ENCODE measurements around the gene IFIT1. TPM values are rescaled to one million over a fixed set of nuclear protein-coding genes. Genes with fewer than 3 reads are reported as not detected.
"Not testable (repeated sequence)": the region's sequence is repeated elsewhere in the genome, so short reads cannot be mapped to it uniquely, and the experiment has no call there.

The IFIT1 gene
- total RNA-seq, 2 experiments from 2014 or later = 5.9 to 6.0 TPM

DNA sequence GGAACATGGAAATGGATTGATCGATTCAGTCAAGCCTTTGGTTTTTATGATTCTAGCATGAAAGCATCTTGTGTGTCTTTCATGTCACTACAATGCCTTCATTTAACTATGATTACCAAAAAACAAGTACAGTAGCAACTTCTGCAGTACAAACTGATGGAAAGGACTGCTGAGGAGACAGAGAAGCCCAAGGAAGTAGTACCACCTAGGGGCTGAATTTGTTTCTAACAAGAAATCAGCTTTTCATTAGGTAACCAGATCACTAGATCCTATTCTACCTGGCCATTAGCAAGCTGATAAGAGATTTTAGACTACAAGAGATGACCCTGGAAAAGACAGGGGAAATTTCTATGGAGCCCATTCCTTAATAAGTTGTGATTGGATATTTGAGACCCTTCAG lies 3.2 kb upstream of the IFIT1 start:
- intact Hi-C loops (cut with micrococcal nuclease) = loop anchor here (1.0 kb wide), 1 partner anchor 172 kb away; no protein-coding TSS in a partner anchor
- no peak for DNase-seq
- CTCF ChIA-PET = interaction anchor here (0.6 to 1.5 kb wide), 9 partner anchors 11 to 305 kb away, joined by 3 to 9 read pairs (median 3); partner anchors contain the start of genes IFIT5 and LIPA
- Mint-ChIP-seq H3K9me3 (no peaks in the 10 kb centered on the region), H3K4me1 (ENCODE audit: low read depth) (peaks cover 19% of the 10 kb centered on the region), H3K27me3 (ENCODE audit: low read depth) (no peaks in the 10 kb centered on the region), H3K36me3 (ENCODE audit: low read depth) (no peaks in the 10 kb centered on the region), H3K27ac (no peak overlapping the region), H3K4me3 (no peak overlapping the region)

- Mint-ChIP-seq H3K9me3 (no peaks in the 10 kb centered on the region), H3K27me3 (ENCODE audit: low read depth) (no peaks in the 10 kb centered on the region), H3K36me3 (ENCODE audit: low read depth) (no peaks in the 10 kb centered on the region), H3K4me1 (ENCODE audit: low read depth) (peaks cover 27% of the 10 kb centered on the region), H3K27ac (no peak overlapping the region), H3K4me3 (no peak overlapping the region)
- CTCF ChIA-PET = interaction anchor here (2.6 kb wide), 1 partner anchor 21 kb away, joined by 8 read pairs; no protein-coding TSS in a partner anchor
- no peak for DNase-seq
- intact Hi-C loops (cut with micrococcal nuclease) = loop anchor here (2.0 kb wide), 1 partner anchor 22 kb away; no protein-coding TSS in a partner anchor
Observed at GRCh38 chr10:89390476-89391225, 1.8 kb upstream of the IFIT1 start.

DNA sequence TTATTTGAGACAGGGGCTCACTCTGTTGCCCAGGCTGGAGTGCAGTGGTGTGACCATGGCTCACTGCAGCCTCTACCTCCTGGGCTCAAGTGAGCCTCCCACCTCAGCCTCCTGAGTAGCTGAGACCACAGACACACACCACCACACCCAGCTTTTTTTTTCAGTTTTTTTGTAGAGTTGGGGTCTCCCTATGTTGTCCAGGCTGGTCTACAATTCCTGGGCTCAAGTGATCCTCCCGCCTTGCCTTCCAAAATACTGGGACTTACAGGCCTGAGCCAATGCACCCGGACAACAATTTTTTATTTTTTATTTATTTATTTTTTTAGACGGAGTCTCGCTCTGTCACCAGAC lies 1.2 kb upstream of the IFIT1 start:
- not testable (repeated sequence) for H3K4me3 Mint-ChIP-seq; H3K36me3 Mint-ChIP-seq (ENCODE audit: low read depth); H3K27ac Mint-ChIP-seq; DNase-seq; H3K27me3 Mint-ChIP-seq (ENCODE audit: low read depth); H3K9me3 Mint-ChIP-seq
- intact Hi-C loops (cut with micrococcal nuclease) = loop anchor here (2.0 kb wide), 1 partner anchor 22 kb away; no protein-coding TSS in a partner anchor
- H3K4me1 Mint-ChIP-seq (ENCODE audit: low read depth) = peaks cover 28% of the 10 kb centered on the region
- CTCF ChIA-PET = interaction anchor here (0.6 to 2.6 kb wide), 2 partner anchors 22 to 512 kb away, joined by 3 to 8 read pairs; no protein-coding TSS in a partner anchor

DNA sequence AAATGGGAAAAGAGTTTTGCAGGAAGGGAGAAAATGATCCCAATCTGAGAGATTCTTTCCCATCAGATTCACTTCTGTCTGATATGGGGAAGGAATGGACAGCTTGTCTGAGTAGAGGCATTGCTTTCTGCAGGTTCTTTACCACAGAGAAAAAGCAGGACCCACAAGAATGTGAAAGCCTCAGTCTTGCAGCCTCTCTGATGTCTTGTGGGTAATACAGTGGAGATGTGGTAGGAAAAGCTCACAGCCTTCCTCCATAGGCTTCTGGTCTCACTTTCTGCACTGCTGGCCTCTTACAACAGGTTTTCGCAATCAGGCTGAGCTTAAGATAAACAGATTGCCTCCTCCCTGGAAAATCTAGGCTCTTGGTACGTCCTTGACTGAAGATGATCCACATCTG lies 551 bp downstream of the IFIT1 start:
- CTCF ChIA-PET = interaction anchor here (0.5 to 2.6 kb wide), 10 partner anchors 9 to 263 kb away, joined by 3 to 8 read pairs (median 4); partner anchors contain the start of gene IFIT5
- no peak for DNase-seq
- no peaks in the 10 kb centered on the region for H3K36me3 Mint-ChIP-seq (ENCODE audit: low read depth)
- H3K9me3 Mint-ChIP-seq = no peaks in the 10 kb centered on the region
- intact Hi-C loops (cut with micrococcal nuclease) = loop anchor here (1.0 kb wide), 2 partner anchors 21 to 171 kb away; partner anchors contain the start of gene IFIT5
- H3K27ac Mint-ChIP-seq = no peak overlapping the region
- H3K4me1 Mint-ChIP-seq (ENCODE audit: low read depth) = peaks cover 30% of the 10 kb centered on the region
- H3K4me3 Mint-ChIP-seq = peak overlapping the region; percentile 73
- no peaks in the 10 kb centered on the region for H3K27me3 Mint-ChIP-seq (ENCODE audit: low read depth)

GRCh38 chr10:89393898-89394297 lies 1.5 kb downstream of the IFIT1 start:
- Mint-ChIP-seq H3K9me3 (no peaks in the 10 kb centered on the region), H3K36me3 (ENCODE audit: low read depth) (no peaks in the 10 kb centered on the region), H3K27ac (no peak overlapping the region), H3K27me3 (ENCODE audit: low read depth) (no peaks in the 10 kb centered on the region), H3K4me3 (no peak overlapping the region), H3K4me1 (ENCODE audit: low read depth) (peaks cover 30% of the 10 kb centered on the region)
- intact Hi-C loops (cut with micrococcal nuclease) = no loop called here
- DNase-seq = no peak
- CTCF ChIA-PET = interaction anchor here (1.6 kb wide), 1 partner anchor 10 kb away, joined by 5 read pairs; no protein-coding TSS in a partner anchor

GRCh38 chr10:89395141-89395540 lies 2.7 kb downstream of the IFIT1 start:
- Mint-ChIP-seq H3K36me3 (ENCODE audit: low read depth) (no peaks in the 10 kb centered on the region), H3K27ac (no peak overlapping the region), H3K4me3 (no peak overlapping the region), H3K4me1 (ENCODE audit: low read depth) (peaks cover 32% of the 10 kb centered on the region), H3K9me3 (no peaks in the 10 kb centered on the region), H3K27me3 (ENCODE audit: low read depth) (no peaks in the 10 kb centered on the region)
- CTCF ChIA-PET = no interaction called here
- DNase-seq = no peak
- intact Hi-C loops (cut with micrococcal nuclease) = no loop called here

DNA sequence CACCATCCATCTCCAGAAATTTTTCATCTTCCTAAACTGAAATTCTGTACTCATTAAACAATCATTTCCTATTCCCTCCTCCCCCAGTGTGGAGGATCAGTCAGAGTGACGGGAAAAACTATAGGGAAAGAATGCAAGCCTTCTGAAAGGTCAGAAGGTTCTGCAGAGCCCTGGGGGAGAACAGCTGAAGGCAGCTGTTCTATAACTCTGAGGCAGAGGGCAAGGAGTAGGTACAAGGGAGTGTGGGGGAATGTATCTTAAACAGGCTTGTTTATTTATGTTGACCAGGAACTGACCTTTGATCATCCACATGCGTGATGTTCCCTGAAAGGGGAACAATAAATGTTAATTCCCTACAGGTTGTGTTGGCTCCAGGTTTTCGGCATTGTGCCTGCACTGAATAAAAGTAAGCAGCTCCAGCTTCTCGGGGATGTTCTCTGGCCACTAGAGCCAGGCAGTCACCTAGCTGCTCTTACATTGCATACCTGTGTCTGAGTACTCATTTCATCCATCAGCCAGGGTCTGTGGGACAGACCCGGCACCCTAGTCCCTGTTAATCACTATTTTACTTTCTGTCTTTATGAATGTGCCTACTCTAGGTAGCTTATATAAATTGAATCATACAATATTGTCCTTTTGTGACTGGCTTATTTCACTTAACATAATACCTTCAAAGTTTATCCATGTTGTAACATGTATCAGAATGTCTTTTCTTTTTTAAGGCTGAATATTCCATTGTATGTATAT lies 5.8 kb downstream of the IFIT1 start:
- H3K4me1 Mint-ChIP-seq (ENCODE audit: low read depth) = peaks cover 24% of the 10 kb centered on the region
- no peak for DNase-seq
- intact Hi-C loops (cut with micrococcal nuclease) = no loop called here
- no peaks in the 10 kb centered on the region for H3K9me3 Mint-ChIP-seq
- H3K27me3 Mint-ChIP-seq (ENCODE audit: low read depth) = no peaks in the 10 kb centered on the region
- H3K4me3 Mint-ChIP-seq = no peak overlapping the region
- CTCF ChIA-PET = interaction anchor here (0.8 kb wide), 1 partner anchor 266 kb away, joined by 4 read pairs; no protein-coding TSS in a partner anchor
- H3K27ac Mint-ChIP-seq = no peak overlapping the region
- H3K36me3 Mint-ChIP-seq (ENCODE audit: low read depth) = no peaks in the 10 kb centered on the region

- CTCF ChIA-PET = interaction anchor here (0.8 to 1.6 kb wide), 3 partner anchors 10 to 138 kb away, joined by 3 to 5 read pairs (median 4); partner anchors contain the start of gene IFIT5
- Mint-ChIP-seq H3K27ac (no peak overlapping the region), H3K27me3 (ENCODE audit: low read depth) (no peaks in the 10 kb centered on the region), H3K36me3 (ENCODE audit: low read depth) (peaks cover 5% of the 10 kb centered on the region), H3K9me3 (no peaks in the 10 kb centered on the region), H3K4me3 (no peak overlapping the region), H3K4me1 (ENCODE audit: low read depth) (peaks cover 12% of the 10 kb centered on the region)
- intact Hi-C loops (cut with micrococcal nuclease) = no loop called here
- no peak for DNase-seq
Observed at GRCh38 chr10:89399956-89400355, 7.5 kb downstream of the IFIT1 start.

DNA sequence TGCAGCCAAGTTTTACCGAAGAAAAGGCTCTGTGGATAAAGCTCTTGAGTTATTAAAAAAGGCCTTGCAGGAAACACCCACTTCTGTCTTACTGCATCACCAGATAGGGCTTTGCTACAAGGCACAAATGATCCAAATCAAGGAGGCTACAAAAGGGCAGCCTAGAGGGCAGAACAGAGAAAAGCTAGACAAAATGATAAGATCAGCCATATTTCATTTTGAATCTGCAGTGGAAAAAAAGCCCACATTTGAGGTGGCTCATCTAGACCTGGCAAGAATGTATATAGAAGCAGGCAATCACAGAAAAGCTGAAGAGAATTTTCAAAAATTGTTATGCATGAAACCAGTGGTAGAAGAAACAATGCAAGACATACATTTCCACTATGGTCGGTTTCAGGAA lies 10.6 kb downstream of the IFIT1 start:
- no peak for DNase-seq
- Mint-ChIP-seq H3K36me3 (ENCODE audit: low read depth) (peaks cover 7% of the 10 kb centered on the region), H3K9me3 (peaks cover 2% of the 10 kb centered on the region), H3K4me3 (no peak overlapping the region), H3K27ac (no peak overlapping the region), H3K27me3 (ENCODE audit: low read depth) (no peaks in the 10 kb centered on the region), H3K4me1 (ENCODE audit: low read depth) (peaks cover 4% of the 10 kb centered on the region)
- CTCF ChIA-PET = interaction anchor here (1.0 kb wide), 3 partner anchors 10 to 146 kb away, joined by 3 to 4 read pairs (median 3); partner anchors contain the start of gene IFIT5
- intact Hi-C loops (cut with micrococcal nuclease) = no loop called here

GRCh38 chr10:89404104-89405047 lies 12.0 kb downstream of the IFIT1 start:
- intact Hi-C loops (cut with micrococcal nuclease) = no loop called here
- Mint-ChIP-seq H3K27me3 (ENCODE audit: low read depth) (no peaks in the 10 kb centered on the region), H3K9me3 (peaks cover 2% of the 10 kb centered on the region), H3K36me3 (ENCODE audit: low read depth) (peaks cover 7% of the 10 kb centered on the region), H3K4me3 (no peak overlapping the region), H3K4me1 (ENCODE audit: low read depth) (peaks cover 4% of the 10 kb centered on the region), H3K27ac (no peak overlapping the region)
- CTCF ChIA-PET = interaction anchor here (1.0 kb wide), 1 partner anchor 9 kb away, joined by 3 read pairs; no protein-coding TSS in a partner anchor
- no peak for DNase-seq

GRCh38 chr10:89406178-89406577 lies 13.8 kb downstream of the IFIT1 start:
- H3K4me1 Mint-ChIP-seq (ENCODE audit: low read depth); H3K27me3 Mint-ChIP-seq (ENCODE audit: low read depth); CTCF ChIA-PET; H3K4me3 Mint-ChIP-seq; H3K27ac Mint-ChIP-seq; DNase-seq; intact Hi-C loops (cut with micrococcal nuclease); H3K36me3 Mint-ChIP-seq (ENCODE audit: low read depth); H3K9me3 Mint-ChIP-seq: not testable (repeated sequence)
